Psoas muscle (tissue), 8 donors: ENCODE data around the gene KLHL40. TPM values are rescaled to one million over a fixed set of nuclear protein-coding genes. Genes with fewer than 3 reads are reported as not detected.
A peak's percentile ranks its signal among the peaks of the same experiment; 100 is the strongest.

ENCODE experiments used
- ATAC-seq, 4 donors: fragments of 200-7000 bp; cut with Tn5 transposase; one replicate each; pipeline ENCODE4 v1.9.1; 2020; ENCODE audit warnings: moderate library complexity in 3 of 4, mild to moderate bottlenecking in 2 of 4
- DNase-seq, 2 donors: peaks; one replicate each; pipeline ENCODE4 v3.0.0-alpha.2; 2020
- H3K27ac ChIP-seq: fragments of 200-600 bp; one replicate; pipeline ENCODE4 v1.8.0; 2022
- H3K27me3 ChIP-seq, 3 donors: fragments of 200-600 bp in 1 of 3; one replicate each; pipeline versions ENCODE4 v1.6.1 to v1.8.0; 2013 to 2022; ENCODE audit warnings: low read length in 2 of 3, mild to moderate bottlenecking in 2 of 3, moderate library complexity in 1 of 3; ENCODE audit not compliant: insufficient read depth in 3 of 3
- H3K36me3 ChIP-seq, 2 donors: fragments of 200-600 bp in 1 of 2; one replicate each; pipeline versions ENCODE4 v1.6.1 to v1.8.0; 2013 to 2022; ENCODE audit warnings: low read depth in 1 of 2, mild to moderate bottlenecking in 1 of 2, moderate library complexity in 1 of 2; ENCODE audit not compliant: insufficient read depth in 1 of 2
- H3K4me1 ChIP-seq: fragments of 200-600 bp; one replicate; pipeline ENCODE4 v1.8.0; 2022
- H3K4me3 ChIP-seq: fragments of 200-600 bp; one replicate; pipeline ENCODE4 v1.8.0; 2022; ENCODE audit warnings: mild to moderate bottlenecking
- H3K9me3 ChIP-seq: fragments of 200-600 bp; one replicate; pipeline ENCODE4 v1.8.0; 2022
- CTCF ChIP-seq: fragments of 200-600 bp; IDR thresholded peaks from one replicate; pipeline ENCODE4 v1.8.0; 2022; ENCODE audit warnings: antibody characterized with exemption
- WGBS, 3 donors: extraction: QIAGEN DNeasy Blood & Tissue Kit; methylation state at CpG; one replicate each; pipeline versions ENCODE4 v1.1.6 to v1.1.7; 2013; 5-methylcytosine and 5-hydroxymethylcytosine counted together
- intact Hi-C, 2 donors: fragments of 100-400 bp; cut with DNase I; formaldehyde crosslinking; loops; one replicate each; pipeline versions ENCODE4 v1.11.0 to v1.14.2; 2022
- polyA plus RNA-seq, 3 donors: library from polyadenylated mRNA; stranded (reverse); fragments of 200-250 nt; gene quantifications; one replicate each; pipeline ENCODE4 v1.2.3, GENCODE V29; 2013
- total RNA-seq, 4 donors: library from RNA; stranded (reverse); fragmentation: NEBNext Ultra II Directional in 2 of 4; extraction: Animal tissue kit (Norgen Biotek cat#: 25700) in 2 of 4; gene quantifications; one replicate each; pipeline versions ENCODE4 v1.2.1 to v1.2.4, GENCODE V29; 2021 to 2023
- donor health status: healthy with polysubstance abuse.
- donor health status: DM: no; HTN: no; CAD: no; lungs with moderate emphysema.
- donor health status: Bipolar disorder and iron deficiency.
- donor health status: healthy.
- donor health status: DM: yes; HTN: yes; CAD: no.
- donor health status: DM: no; HTN: no; CAD: no.
- donor health status: DM: no; HTN: no; CAD: no.
- donor health status: DM: yes; HTN: yes; CAD: no.

KLHL40 gene
- total and polyA plus RNA-seq, 7 donors: 241 to 923 (median 392) TPM

- no peak for TF ChIP-seq CTCF
- intact Hi-C loops: no loop called here
- peaks cover 0 to 42% of the 10 kb centered on the region in 2 donors for H3K36me3 ChIP-seq
- 66 to 80% (median 69%) methylated on average over 4 of the region's 4 CpGs for WGBS, 3 donors
- no peaks in the 10 kb centered on the region for H3K9me3 ChIP-seq
- no peaks in the 10 kb centered on the region for H3K27me3 ChIP-seq
- H3K4me1 ChIP-seq: peaks cover 21% of the 10 kb centered on the region
- H3K27ac ChIP-seq: peak overlapping the region; percentile 100
- DNase-seq (no peak), ATAC-seq (no peak)
- no peak overlapping the region for H3K4me3 ChIP-seq
Observed at GRCh38 chr3:42693530-42693930, 8.2 kb downstream of the KLHL40 start.

GRCh38 chr3:42694366-42694765 lies 9.0 kb downstream of the KLHL40 start:
- Histone ChIP-seq H3K4me3 (no peak overlapping the region), H3K4me1 (peaks cover 22% of the 10 kb centered on the region), H3K27me3 (no peaks in the 10 kb centered on the region), H3K27ac (peak overlapping the region; percentile 100), H3K9me3 (no peaks in the 10 kb centered on the region), H3K36me3 (peaks cover 0 to 40% of the 10 kb centered on the region in 2 donors)
- intact Hi-C loops: no loop called here
- no peak for TF ChIP-seq CTCF
- DNase-seq (no peak), ATAC-seq (no peak)

DNA sequence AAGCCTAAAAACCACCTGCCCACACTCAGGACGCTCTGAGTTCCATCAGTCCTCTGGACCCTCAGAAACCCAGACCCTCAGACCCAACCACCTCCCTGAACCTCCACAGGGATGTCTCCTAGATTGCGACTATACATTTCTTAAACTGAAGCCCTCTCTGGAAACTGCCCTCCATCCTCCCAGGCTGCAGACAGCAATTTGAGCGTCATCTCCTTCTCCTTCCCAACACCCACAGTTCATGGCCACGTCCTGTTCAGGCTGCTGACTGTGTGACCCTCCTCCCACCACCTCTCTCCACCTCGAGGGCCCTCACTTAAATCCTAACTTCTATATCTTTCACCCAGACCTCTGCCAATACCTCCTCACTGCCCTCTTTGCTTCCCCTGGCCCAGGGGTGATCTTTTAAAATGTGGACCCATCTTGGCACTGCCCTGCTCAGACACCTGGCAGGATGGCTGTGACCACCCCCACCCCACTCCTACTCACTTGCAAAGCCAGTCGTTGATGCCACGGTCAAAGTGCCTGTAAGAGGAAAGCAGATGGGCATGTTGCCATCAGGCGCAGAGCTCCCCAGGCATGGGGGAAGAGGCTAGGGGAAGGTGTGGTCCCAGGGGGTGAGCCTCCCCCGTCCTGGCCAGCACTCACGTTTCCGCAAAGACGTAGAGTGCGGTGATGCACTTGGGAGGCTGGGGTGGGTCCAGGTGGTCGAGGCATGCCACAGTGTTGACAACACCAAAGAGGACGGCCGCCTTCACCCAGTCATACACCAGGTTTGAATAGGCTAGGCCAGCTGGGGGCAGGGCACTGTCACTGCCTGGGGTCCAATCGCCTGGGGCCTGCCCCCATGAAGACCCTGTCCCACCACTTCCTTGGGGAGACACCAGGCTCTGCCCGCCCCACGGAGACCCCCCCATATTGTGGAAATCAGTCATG lies 11.3 kb downstream of the KLHL40 start:
- Histone ChIP-seq H3K4me3 (no peak overlapping the region), H3K4me1 (peaks cover 25% of the 10 kb centered on the region), H3K27me3 (no peaks in the 10 kb centered on the region), H3K36me3 (peaks cover 0 to 24% of the 10 kb centered on the region in 2 donors), H3K27ac (peak overlapping the region; percentile 100), H3K9me3 (no peaks in the 10 kb centered on the region)
- intact Hi-C loops: no loop called here
- WGBS, 3 donors: 68 to 72% (median 68%) methylated on average over 19 of the region's 19 CpGs
- DNase-seq: peak in 1 of 2 donors; percentile 68
- no peak for ATAC-seq
- no peak for TF ChIP-seq CTCF

DNA sequence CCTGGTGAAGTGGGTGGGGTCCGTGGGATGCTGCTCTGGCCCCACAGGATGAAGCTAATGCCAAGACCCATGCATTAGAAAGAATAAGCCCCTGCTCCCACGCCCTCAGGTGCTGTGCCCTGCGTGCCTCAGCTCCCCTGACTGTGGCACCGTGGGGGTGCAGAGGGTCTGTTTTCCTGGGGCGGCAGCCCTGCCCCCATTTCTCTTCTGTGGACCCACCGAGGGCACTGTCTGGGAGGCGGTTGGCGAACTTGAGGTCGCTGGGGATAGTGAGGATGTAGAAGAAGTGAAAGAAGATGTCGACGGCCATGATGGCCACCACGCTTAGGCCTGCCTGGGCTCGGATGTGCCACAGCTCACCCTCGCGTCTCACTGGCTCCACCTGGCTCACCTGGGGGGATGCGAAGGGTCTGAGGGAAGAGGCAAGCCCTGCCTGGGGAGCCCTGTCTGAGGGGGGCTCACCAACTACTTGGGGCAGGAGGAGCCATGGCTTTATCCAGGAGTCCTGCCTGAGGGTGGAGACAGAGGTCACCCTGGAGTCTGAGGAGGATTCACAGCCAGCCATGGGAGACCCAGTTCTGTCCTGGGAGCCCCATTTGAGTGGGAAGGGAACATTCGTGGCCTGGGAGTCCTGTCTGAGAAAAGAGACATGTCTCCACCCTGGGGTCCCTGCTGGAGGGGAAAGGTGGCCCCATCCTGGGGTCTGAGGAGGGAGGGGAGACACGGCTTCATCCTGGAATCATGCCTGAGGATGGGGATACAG lies 12.1 kb downstream of the KLHL40 start:
- DNase-seq: peak in 1 of 2 donors; percentile 57
- Histone ChIP-seq H3K27me3 (no peaks in the 10 kb centered on the region), H3K9me3 (no peaks in the 10 kb centered on the region), H3K4me3 (no peak overlapping the region), H3K27ac (peak overlapping the region; percentile 100), H3K36me3 (peaks cover 0 to 16% of the 10 kb centered on the region in 2 donors), H3K4me1 (peaks cover 25% of the 10 kb centered on the region)
- intact Hi-C loops: no loop called here
- ATAC-seq: no peak
- 85 to 88% (median 86%) methylated on average over 18 of the region's 18 CpGs for WGBS, 3 donors
- TF ChIP-seq CTCF: no peak
